Neuronal stem cell (in vitro differentiated cells): Measurements from ENCODE around the gene C19orf33.

Experiments used
- DNase-seq: peaks from one replicate; pipeline ENCODE4 v3.0.0-alpha.2; 2013; ENCODE audit warnings: low spot score
- H2AFZ ChIP-seq: one replicate; pipeline ENCODE4 v1.6.1; 2013; ENCODE audit warnings: mild to moderate bottlenecking, low read length, inconsistent platforms
- H2AK5ac ChIP-seq: 2 replicates; pipeline ENCODE4 v1.6.1; 2013; ENCODE audit warnings: low read depth, mild to moderate bottlenecking, inconsistent platforms, low read length, moderate library complexity, mixed read lengths
- H2BK120ac ChIP-seq: 2 replicates; pipeline ENCODE4 v1.6.1; 2013; ENCODE audit warnings: low read depth, mild to moderate bottlenecking, inconsistent platforms, low read length, moderate library complexity, mixed read lengths
- H2BK12ac ChIP-seq: one replicate; pipeline ENCODE4 v1.6.1; 2013; ENCODE audit warnings: low read length, inconsistent platforms
- H2BK15ac ChIP-seq: 2 replicates; pipeline ENCODE4 v1.6.1; 2013; ENCODE audit warnings: mild to moderate bottlenecking, low read length, inconsistent platforms, mixed read lengths
- H2BK5ac ChIP-seq: one replicate; pipeline ENCODE4 v1.6.1; 2013; ENCODE audit warnings: inconsistent platforms, mild to moderate bottlenecking, low read length, moderate library complexity
- H3K14ac ChIP-seq: one replicate; pipeline ENCODE4 v1.6.1; 2013; ENCODE audit warnings: low read length, inconsistent platforms
- H3K18ac ChIP-seq: 2 replicates; pipeline ENCODE4 v1.6.1; 2013; ENCODE audit warnings: low read length, inconsistent platforms
- H3K23ac ChIP-seq: 2 replicates; pipeline ENCODE4 v1.6.1; 2013; ENCODE audit warnings: low read depth, mild to moderate bottlenecking, mixed read lengths, low read length, inconsistent platforms; ENCODE audit not compliant: poor library complexity
- H3K27ac ChIP-seq: replicated peaks from 3 replicates; pipeline ENCODE4 v1.5.1; 2013; ENCODE audit warnings: low read length, inconsistent platforms
- H3K27me3 ChIP-seq, 3 experiments: 2 replicates each; pipeline ENCODE4 v1.6.1; 2013; ENCODE audit warnings: low read length in 3 of 3, mild to moderate bottlenecking in 2 of 3, inconsistent platforms in 1 of 3, low read depth in 1 of 3, mixed read lengths in 1 of 3, moderate library complexity in 1 of 3; ENCODE audit not compliant: control insufficient read depth in 3 of 3, insufficient read depth in 3 of 3
- H3K36me3 ChIP-seq, 2 donors: replicated peaks in 1 of 2; 2 replicates each; pipeline ENCODE4 v1.6.1; 2013; ENCODE audit warnings: low read length in 2 of 2; ENCODE audit not compliant: control insufficient read depth in 2 of 2, insufficient read depth in 2 of 2
- H3K4ac ChIP-seq: 2 replicates; pipeline ENCODE4 v1.6.1; 2013; ENCODE audit warnings: inconsistent platforms, mild to moderate bottlenecking, low read length, moderate library complexity
- H3K4me1 ChIP-seq, 2 donors: 1 replicate in 1 of 2; 2 replicates in 1 of 2; pipeline ENCODE4 v1.6.1; 2013; ENCODE audit warnings: low read length in 2 of 2, low read depth in 1 of 2; ENCODE audit not compliant: control insufficient read depth in 2 of 2, insufficient read depth in 1 of 2
- H3K4me2 ChIP-seq: one replicate; pipeline ENCODE4 v1.6.1; 2013; ENCODE audit warnings: mild to moderate bottlenecking, low read length, inconsistent platforms; ENCODE audit not compliant: insufficient read depth, poor library complexity, severe bottlenecking
- H3K4me3 ChIP-seq, 2 donors: 2 replicates each; pipeline ENCODE4 v1.5.1; 2013; ENCODE audit warnings: low read length in 2 of 2, mild to moderate bottlenecking in 2 of 2, inconsistent platforms in 1 of 2, moderate library complexity in 1 of 2
- H3K79me1 ChIP-seq: one replicate; pipeline ENCODE4 v1.6.1; 2013; ENCODE audit warnings: low read depth, mild to moderate bottlenecking, inconsistent platforms, low read length, moderate library complexity
- H3K9ac ChIP-seq: one replicate; pipeline ENCODE4 v1.6.1; 2013; ENCODE audit warnings: mild to moderate bottlenecking, low read depth, low read length, inconsistent platforms; ENCODE audit not compliant: poor library complexity
- H3K9me3 ChIP-seq, 2 donors: replicated peaks in 1 of 2; 2 replicates each; pipeline versions ENCODE3 to v1.6.1; 2013; ENCODE audit warnings: low read length in 2 of 2, mild to moderate bottlenecking in 2 of 2, inconsistent platforms in 1 of 2, low read depth in 1 of 2, mixed read lengths in 1 of 2, moderate library complexity in 1 of 2; ENCODE audit not compliant: control insufficient read depth in 2 of 2, insufficient read depth in 1 of 2
- H4K8ac ChIP-seq: one replicate; pipeline ENCODE4 v1.6.1; 2013; ENCODE audit warnings: low read depth, mild to moderate bottlenecking, inconsistent platforms, low read length, moderate library complexity
- H4K91ac ChIP-seq: one replicate; pipeline ENCODE4 v1.6.1; 2013; ENCODE audit warnings: low read length, low read depth, mild to moderate bottlenecking, inconsistent platforms; ENCODE audit not compliant: poor library complexity
- WGBS, 2 donors: extraction: QIAGEN DNeasy Blood & Tissue Kit; methylation state at CpG; one replicate each; pipeline ENCODE4 v1.1.7; 2013; ENCODE audit warnings: missing lambda C conversion rate in 2 of 2, mixed read lengths in 1 of 2; ENCODE audit not compliant: insufficient read length in 2 of 2, insufficient replicate concordance in 1 of 2; ENCODE audit errors: extremely low coverage in 2 of 2; 5-methylcytosine and 5-hydroxymethylcytosine counted together

C19orf33 gene

GRCh38 chr19:38307076-38307475, 3.0 kb downstream of the C19orf33 start:
- Histone ChIP-seq H3K18ac (no peak overlapping the region), H3K27ac (no peak overlapping the region), H2AK5ac (no peak overlapping the region), H3K79me1 (peaks cover 2% of the 10 kb centered on the region), H3K14ac (no peak overlapping the region), H3K4ac (no peak overlapping the region), H4K91ac (no peak overlapping the region), H4K8ac (no peak overlapping the region), H2BK12ac (no peak overlapping the region), H3K4me2 (no peak overlapping the region), H2BK15ac (no peak overlapping the region), H3K4me3 (no peak overlapping the region), H3K9ac (no peak overlapping the region), H3K36me3 (peaks cover 15 to 23% of the 10 kb centered on the region in 2 donors), H3K23ac (peak overlapping the region; percentile 43), H3K9me3 (no peaks in the 10 kb centered on the region), H2AFZ (no peak overlapping the region), H3K27me3 (peaks cover 0 to 11% (median 0%) of the 10 kb centered on the region in 3 experiments), H3K4me1 (peaks cover 0 to 15% of the 10 kb centered on the region in 2 donors), H2BK5ac (no peak overlapping the region), H2BK120ac (no peak overlapping the region)
- no peak for DNase-seq
- no CpG with 5 or more reads among the region's 4 CpGs for WGBS, 2 donors

- Histone ChIP-seq H2BK5ac (no peak overlapping the region), H2AK5ac (no peak overlapping the region), H3K9ac (no peak overlapping the region), H3K4me1 (peaks cover 0 to 15% of the 10 kb centered on the region in 2 donors), H3K27ac (no peak overlapping the region), H2BK120ac (no peak overlapping the region), H3K23ac (peak overlapping the region; percentile 43), H4K8ac (no peak overlapping the region), H3K4me3 (no peak overlapping the region), H3K79me1 (peaks cover 2% of the 10 kb centered on the region), H2AFZ (no peak overlapping the region), H3K18ac (peak overlapping the region; percentile 8), H3K4me2 (no peak overlapping the region), H3K4ac (no peak overlapping the region), H3K36me3 (peaks cover 15 to 23% of the 10 kb centered on the region in 2 donors), H2BK15ac (no peak overlapping the region), H3K27me3 (peaks cover 0 to 11% (median 0%) of the 10 kb centered on the region in 3 experiments), H3K14ac (no peak overlapping the region), H4K91ac (no peak overlapping the region), H2BK12ac (no peak overlapping the region), H3K9me3 (no peaks in the 10 kb centered on the region)
- no CpG with 5 or more reads among the region's 8 CpGs for WGBS, 2 donors
- DNase-seq, result no peak
These were observed 3.5 kb downstream of the C19orf33 start for GRCh38 chr19:38307597-38307996.

GRCh38 chr19:38308006-38308766, 4.1 kb downstream of the C19orf33 start:
- Histone ChIP-seq H3K27me3 (peaks cover 0 to 11% (median 0%) of the 10 kb centered on the region in 3 experiments), H3K36me3 (peaks cover 15 to 23% of the 10 kb centered on the region in 2 donors), H3K4me3 (no peak overlapping the region), H3K4me2 (no peak overlapping the region), H2BK12ac (no peak overlapping the region), H4K91ac (no peak overlapping the region), H2AK5ac (no peak overlapping the region), H4K8ac (no peak overlapping the region), H3K79me1 (peaks cover 2% of the 10 kb centered on the region), H3K4ac (no peak overlapping the region), H2AFZ (no peak overlapping the region), H2BK5ac (no peak overlapping the region), H3K18ac (no peak overlapping the region), H3K14ac (no peak overlapping the region), H2BK120ac (no peak overlapping the region), H3K9me3 (no peaks in the 10 kb centered on the region), H3K23ac (no peak overlapping the region), H3K4me1 (peaks cover 0 to 15% of the 10 kb centered on the region in 2 donors), H3K27ac (no peak overlapping the region), H3K9ac (peak overlapping the region; percentile 21), H2BK15ac (no peak overlapping the region)
- no CpG with 5 or more reads among the region's 12 CpGs for WGBS, 2 donors
- DNase-seq, result no peak

GRCh38 chr19:38308926-38309614, 5.0 kb downstream of the C19orf33 start:
- no peak overlapping the region for H2BK15ac ChIP-seq
- no peak overlapping the region for H3K4me2 ChIP-seq
- peaks cover 0 to 4% (median 0%) of the 10 kb centered on the region in 3 experiments for H3K27me3 ChIP-seq
- no peak overlapping the region for H3K4me3 ChIP-seq
- no peak overlapping the region for H3K4ac ChIP-seq
- H3K14ac ChIP-seq, result no peak overlapping the region
- peaks cover 2% of the 10 kb centered on the region for H3K79me1 ChIP-seq
- no peak overlapping the region for H3K23ac ChIP-seq
- H2AFZ ChIP-seq, result no peak overlapping the region
- peak overlapping the region; percentile 37 for H2AK5ac ChIP-seq
- H4K91ac ChIP-seq, result peak overlapping the region; percentile 64
- H3K36me3 ChIP-seq, result peaks cover 15 to 23% of the 10 kb centered on the region in 2 donors
- no peak overlapping the region for H3K18ac ChIP-seq
- no peak overlapping the region for H2BK12ac ChIP-seq
- H3K27ac ChIP-seq, result no peak overlapping the region
- peak overlapping the region; percentile 44 for H3K9ac ChIP-seq
- peaks cover 0 to 16% of the 10 kb centered on the region in 2 donors for H3K4me1 ChIP-seq
- DNase-seq, result no peak
- H3K9me3 ChIP-seq, result no peaks in the 10 kb centered on the region
- no CpG with 5 or more reads among the region's 24 CpGs for WGBS, 2 donors
- H2BK5ac ChIP-seq, result no peak overlapping the region
- H2BK120ac ChIP-seq, result no peak overlapping the region
- no peak overlapping the region for H4K8ac ChIP-seq
